GM12875 (cell line): ENCODE results near the gene NEK6.

Source experiments
- H3K4me3 ChIP-seq: one replicate; pipeline ENCODE4 v1.5.1; 2011; ENCODE audit warnings: low read depth, low read length, control low read depth
- TF ChIP-seq, protein P1 (sequence below): IDR thresholded peaks from 2 replicates; pipeline ENCODE4 v1.5.1; 2011; ENCODE audit warnings: low read depth, mild to moderate bottlenecking, control low read depth, inconsistent platforms, low read length, moderate library complexity, borderline replicate concordance; ENCODE audit not compliant: insufficient read depth

The NEK6 gene

GRCh38 chr9:124285903-124286291 lies 28.1 kb downstream of the NEK6 start:
- H3K4me3 ChIP-seq = no peak overlapping the region
- TF ChIP-seq, protein P1, sequence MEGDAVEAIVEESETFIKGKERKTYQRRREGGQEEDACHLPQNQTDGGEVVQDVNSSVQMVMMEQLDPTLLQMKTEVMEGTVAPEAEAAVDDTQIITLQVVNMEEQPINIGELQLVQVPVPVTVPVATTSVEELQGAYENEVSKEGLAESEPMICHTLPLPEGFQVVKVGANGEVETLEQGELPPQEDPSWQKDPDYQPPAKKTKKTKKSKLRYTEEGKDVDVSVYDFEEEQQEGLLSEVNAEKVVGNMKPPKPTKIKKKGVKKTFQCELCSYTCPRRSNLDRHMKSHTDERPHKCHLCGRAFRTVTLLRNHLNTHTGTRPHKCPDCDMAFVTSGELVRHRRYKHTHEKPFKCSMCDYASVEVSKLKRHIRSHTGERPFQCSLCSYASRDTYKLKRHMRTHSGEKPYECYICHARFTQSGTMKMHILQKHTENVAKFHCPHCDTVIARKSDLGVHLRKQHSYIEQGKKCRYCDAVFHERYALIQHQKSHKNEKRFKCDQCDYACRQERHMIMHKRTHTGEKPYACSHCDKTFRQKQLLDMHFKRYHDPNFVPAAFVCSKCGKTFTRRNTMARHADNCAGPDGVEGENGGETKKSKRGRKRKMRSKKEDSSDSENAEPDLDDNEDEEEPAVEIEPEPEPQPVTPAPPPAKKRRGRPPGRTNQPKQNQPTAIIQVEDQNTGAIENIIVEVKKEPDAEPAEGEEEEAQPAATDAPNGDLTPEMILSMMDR = no peak

- H3K4me3 ChIP-seq = peak overlapping the region; percentile 29
- TF ChIP-seq, protein P1 = no peak
Measured at GRCh38 chr9:124286292-124286931, 28.7 kb downstream of the NEK6 start.

- no peak overlapping the region for H3K4me3 ChIP-seq
- TF ChIP-seq, protein P1 = peak; percentile 32; the same call in 1 of the 2 replicates
Measured at GRCh38 chr9:124290053-124290591, 32.4 kb downstream of the NEK6 start.

- peak overlapping the region; percentile 11 for H3K4me3 ChIP-seq
- TF ChIP-seq, protein P1 = no peak
Measured at GRCh38 chr9:124290743-124291554, 33.2 kb downstream of the NEK6 start.

DNA sequence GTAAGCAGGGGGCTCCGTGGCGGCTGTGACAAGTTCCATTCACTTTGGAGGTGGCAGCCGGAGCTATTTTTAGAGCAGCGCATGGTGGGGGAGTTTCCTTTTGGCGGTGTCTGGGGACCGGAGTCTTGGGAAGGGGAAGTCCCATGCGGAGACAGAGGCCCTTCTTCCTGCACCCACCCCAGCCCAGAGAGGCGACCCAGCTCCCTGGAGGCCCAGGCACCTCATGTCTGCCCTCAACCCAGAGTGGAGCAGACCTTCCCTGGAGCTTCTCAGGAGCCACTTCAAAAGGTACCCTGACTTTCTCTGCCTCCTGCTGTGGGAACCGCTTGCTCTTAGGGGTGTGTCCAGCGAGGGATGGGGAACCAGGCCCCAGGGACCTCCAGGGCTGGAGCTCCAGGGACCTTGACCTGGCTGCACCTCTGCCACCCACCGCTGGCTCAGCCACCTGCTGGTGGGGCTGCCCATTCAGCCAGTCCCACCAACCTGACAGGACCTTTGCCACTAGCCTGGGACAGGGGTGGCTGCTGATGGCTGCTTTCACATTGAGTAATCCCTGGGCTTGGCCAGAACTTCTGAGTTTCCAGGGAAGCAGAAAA lies 34.1 kb downstream of the NEK6 start:
- peak overlapping the region; percentile 36 for H3K4me3 ChIP-seq
- TF ChIP-seq, protein P1 = 0 out of 2 replicates have a peak, but pooled peaks have one; percentile 14

- TF ChIP-seq, protein P1 = no peak
- H3K4me3 ChIP-seq = peak overlapping the region; percentile 21
Measured at GRCh38 chr9:124292696-124293593, 35.2 kb downstream of the NEK6 start.
